Tibial nerve (tissue), 4 donors: ENCODE data around the gene STAT1. TPM values are rescaled to one million over a fixed set of nuclear protein-coding genes. Genes with fewer than 3 reads are reported as not detected.

Source experiments
- DNase-seq, 2 donors: peaks; one replicate each; pipeline ENCODE4 v3.0.0-alpha.2; 2019; ENCODE audit warnings: low spot score in 2 of 2
- H3K27ac ChIP-seq, 4 donors: fragments of 200-600 bp; sonication (generic) in 3 of 4; one replicate each; pipeline ENCODE4 v1.5.1; 2017 to 2019; ENCODE audit warnings: mild to moderate bottlenecking in 1 of 4
- H3K27me3 ChIP-seq, 2 donors: fragments of 200-600 bp; sonication (generic) in 1 of 2; one replicate each; pipeline versions ENCODE4 v1.5.1 to v1.6.0; 2017 to 2019
- H3K36me3 ChIP-seq, 3 donors: fragments of 200-600 bp; sonication (generic); one replicate each; pipeline ENCODE4 v1.5.1; 2018 to 2019
- H3K4me1 ChIP-seq, 4 donors: fragments of 200-600 bp; sonication (generic) in 3 of 4; one replicate each; pipeline ENCODE4 v1.5.1; 2017 to 2019
- H3K4me3 ChIP-seq, 4 donors: fragments of 200-600 bp; sonication (generic) in 3 of 4; one replicate each; pipeline ENCODE4 v1.5.1; 2017 to 2019; ENCODE audit warnings: mild to moderate bottlenecking in 1 of 4, moderate library complexity in 1 of 4
- H3K9me3 ChIP-seq, 4 donors: fragments of 200-600 bp; sonication (generic) in 3 of 4; one replicate each; pipeline ENCODE4 v1.5.1; 2017 to 2019
- CTCF ChIP-seq, 5 experiments: fragments of 200-600 bp in 3 of 5; fragments of 450-650 bp in 2 of 5; sonication (generic) in 3 of 5; IDR thresholded peaks; one replicate each; pipeline ENCODE4 v1.5.1; 2016 to 2019; ENCODE audit warnings: antibody characterized with exemption in 5 of 5, mild to moderate bottlenecking in 3 of 5, moderate library complexity in 2 of 5
- EP300 ChIP-seq, 2 donors: sonication (generic); formaldehyde crosslinking; IDR thresholded peaks; one replicate each; pipeline ENCODE4 v1.6.1; 2017; ENCODE audit warnings: antibody characterized with exemption in 2 of 2, mild to moderate bottlenecking in 1 of 2
- POLR2A ChIP-seq, 2 donors: fragments of 450-650 bp; IDR thresholded peaks; one replicate each; pipeline ENCODE4 v1.6.1; 2017; ENCODE audit warnings: antibody characterized with exemption in 2 of 2, mild to moderate bottlenecking in 2 of 2, moderate library complexity in 2 of 2
- WGBS, 2 donors: methylation state at CpG; one replicate each; pipeline ENCODE4 v1.1.5; 2018; 5-methylcytosine and 5-hydroxymethylcytosine counted together
- total RNA-seq, 4 donors: library from RNA; depleted of rRNA; stranded (reverse); fragments of >200 nt; gene quantifications; one replicate each; pipeline ENCODE4 v1.1.0, GENCODE V29; 2016

Gene STAT1
- total RNA-seq, 4 donors from 2014 or later = 40.2 to 73.9 (median 65.6) TPM

GRCh38 chr2:191053256-191053655 lies 39.3 kb upstream of the STAT1 start:
- H3K36me3 ChIP-seq = no peaks in the 10 kb centered on the region
- no peak overlapping the region for H3K27ac ChIP-seq
- no peaks in the 10 kb centered on the region for H3K27me3 ChIP-seq
- TF ChIP-seq CTCF (IDR thresholded peaks at IDR 0.05) = no peak
- TF ChIP-seq EP300 (IDR thresholded peaks at IDR 0.05) = no peak
- TF ChIP-seq POLR2A (IDR thresholded peaks at IDR 0.05) = no peak
- peaks cover 0 to 35% (median 3%) of the 10 kb centered on the region in 4 donors for H3K4me1 ChIP-seq
- H3K4me3 ChIP-seq = no peak overlapping the region
- DNase-seq = no peak
- 71 to 84% methylated on average over 6 of the region's 6 CpGs for WGBS, 2 donors
- H3K9me3 ChIP-seq = no peaks in the 10 kb centered on the region

DNA sequence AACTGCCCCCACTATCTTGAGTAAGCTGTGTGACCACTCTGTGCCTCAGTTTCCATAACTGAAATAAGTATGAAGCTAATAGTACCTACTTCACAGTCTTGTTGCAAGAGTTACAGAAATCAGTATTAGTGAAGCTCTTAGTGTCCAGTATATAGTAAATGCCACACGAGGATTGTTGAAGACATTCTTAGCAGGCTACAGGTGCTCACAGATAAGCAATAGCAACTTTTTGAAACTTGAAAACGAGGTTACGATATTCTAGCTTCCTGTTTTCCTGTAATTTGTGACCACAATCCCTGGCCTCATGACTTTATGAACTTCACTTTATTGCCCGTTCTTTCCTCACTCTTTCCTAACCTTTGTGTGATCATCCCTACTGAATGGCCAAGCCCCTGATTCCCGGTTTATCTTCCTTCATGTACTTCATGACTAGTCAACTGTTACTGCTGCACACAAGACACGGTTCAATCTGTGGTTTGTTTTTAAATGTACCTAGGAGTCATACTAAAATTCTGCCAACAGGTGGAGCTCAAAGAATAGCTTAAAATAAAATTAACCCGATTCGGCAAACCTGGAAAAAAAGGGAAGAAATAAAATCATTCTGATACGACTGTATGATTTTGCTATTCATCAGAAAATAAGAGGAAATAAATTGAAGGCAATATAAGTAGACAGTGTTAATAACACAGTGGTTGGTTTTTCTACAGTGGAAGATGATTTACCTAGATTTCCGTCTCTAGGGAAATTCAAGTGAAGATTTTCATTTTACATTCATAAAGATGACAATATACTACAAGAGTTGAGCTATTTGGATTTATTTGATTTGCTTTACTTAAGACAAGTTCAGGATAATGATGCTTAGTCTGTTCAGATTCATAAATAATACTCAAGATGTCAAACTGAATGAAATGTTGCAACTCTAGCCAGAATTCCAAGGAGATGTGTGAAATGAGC lies 38.1 kb upstream of the STAT1 start:
- no peaks in the 10 kb centered on the region for H3K27me3 ChIP-seq
- no peaks in the 10 kb centered on the region for H3K9me3 ChIP-seq
- TF ChIP-seq CTCF (IDR thresholded peaks at IDR 0.05) (peak; percentile 37 to 72 (median 46)), EP300 (IDR thresholded peaks at IDR 0.05) (peak in 1 of 2 donors; percentile 55), POLR2A (IDR thresholded peaks at IDR 0.05) (no peak)
- peak overlapping the region in 2 of 4 donors; percentile 57 to 77 for H3K27ac ChIP-seq
- 18 to 23% methylated on average over 10 of the region's 10 CpGs for WGBS, 2 donors
- peak in 1 of 2 donors; percentile 57 for DNase-seq
- H3K4me3 ChIP-seq = no peak overlapping the region
- H3K4me1 ChIP-seq = peaks cover 0 to 35% (median 3%) of the 10 kb centered on the region in 4 donors
- no peaks in the 10 kb centered on the region for H3K36me3 ChIP-seq

- no peak for TF ChIP-seq EP300 (IDR thresholded peaks at IDR 0.05)
- no peak for TF ChIP-seq CTCF (IDR thresholded peaks at IDR 0.05)
- TF ChIP-seq POLR2A (IDR thresholded peaks at IDR 0.05) = no peak
- Histone ChIP-seq H3K9me3 (no peaks in the 10 kb centered on the region), H3K27me3 (no peaks in the 10 kb centered on the region), H3K4me1 (peaks cover 0 to 35% (median 3%) of the 10 kb centered on the region in 4 donors), H3K27ac (peak overlapping the region in 2 of 4 donors; percentile 57 to 77), H3K36me3 (no peaks in the 10 kb centered on the region), H3K4me3 (no peak overlapping the region)
- WGBS, 2 donors = 79 to 80% methylated on average over 3 of the region's 3 CpGs
- DNase-seq = no peak
Measured at GRCh38 chr2:191051177-191051576, 37.2 kb upstream of the STAT1 start.

DNA sequence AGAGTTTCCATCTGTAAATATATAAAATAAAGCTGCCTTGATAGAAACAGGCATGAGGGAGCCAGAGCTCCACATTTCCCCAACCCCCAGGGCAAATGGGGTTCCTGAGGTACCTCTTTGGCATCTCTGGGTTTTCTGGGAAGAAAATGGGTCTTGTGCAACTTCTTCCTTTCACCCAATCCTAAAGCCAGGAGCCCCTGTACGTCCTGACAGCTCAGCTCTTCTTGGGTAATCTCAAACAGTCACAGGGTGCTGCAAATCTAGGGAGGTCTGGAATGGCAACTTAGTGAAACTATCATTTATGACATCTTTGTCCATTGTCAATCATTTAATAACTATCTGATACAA lies 36.6 kb upstream of the STAT1 start:
- WGBS, 2 donors = 31 to 43% methylated on average over 1 of the region's 1 CpG
- H3K27ac ChIP-seq = peak overlapping the region in 2 of 4 donors; percentile 57 to 77
- no peak overlapping the region for H3K4me3 ChIP-seq
- TF ChIP-seq CTCF (IDR thresholded peaks at IDR 0.05) = no peak
- TF ChIP-seq POLR2A (IDR thresholded peaks at IDR 0.05) = no peak
- TF ChIP-seq EP300 (IDR thresholded peaks at IDR 0.05) = no peak
- no peaks in the 10 kb centered on the region for H3K36me3 ChIP-seq
- peaks cover 0 to 35% (median 3%) of the 10 kb centered on the region in 4 donors for H3K4me1 ChIP-seq
- DNase-seq = no peak
- no peaks in the 10 kb centered on the region for H3K9me3 ChIP-seq
- H3K27me3 ChIP-seq = no peaks in the 10 kb centered on the region
